ENCODE data around the gene TMEM218.

The TMEM218 gene

DNA sequence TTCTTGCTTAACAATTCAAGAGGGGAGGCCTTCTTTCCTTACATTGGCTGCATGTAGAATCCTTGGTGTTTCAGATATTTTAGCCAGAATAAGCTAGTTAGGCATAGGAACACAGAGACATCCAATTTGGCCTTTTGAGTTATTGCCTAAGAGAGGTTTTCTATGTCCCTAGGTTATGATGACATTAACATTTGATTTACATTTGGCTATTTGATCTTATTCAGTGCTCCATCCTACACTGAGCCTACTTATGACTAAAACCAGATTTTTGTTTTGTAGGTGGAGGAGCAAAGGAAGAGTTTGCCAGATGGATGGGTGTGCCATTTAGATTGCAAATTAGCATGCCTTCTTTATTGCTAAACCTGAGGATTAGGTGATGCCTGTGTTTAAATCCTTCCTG lies 59.4 kb downstream of the TMEM218 start:
- no peak for DNase-seq

DNA sequence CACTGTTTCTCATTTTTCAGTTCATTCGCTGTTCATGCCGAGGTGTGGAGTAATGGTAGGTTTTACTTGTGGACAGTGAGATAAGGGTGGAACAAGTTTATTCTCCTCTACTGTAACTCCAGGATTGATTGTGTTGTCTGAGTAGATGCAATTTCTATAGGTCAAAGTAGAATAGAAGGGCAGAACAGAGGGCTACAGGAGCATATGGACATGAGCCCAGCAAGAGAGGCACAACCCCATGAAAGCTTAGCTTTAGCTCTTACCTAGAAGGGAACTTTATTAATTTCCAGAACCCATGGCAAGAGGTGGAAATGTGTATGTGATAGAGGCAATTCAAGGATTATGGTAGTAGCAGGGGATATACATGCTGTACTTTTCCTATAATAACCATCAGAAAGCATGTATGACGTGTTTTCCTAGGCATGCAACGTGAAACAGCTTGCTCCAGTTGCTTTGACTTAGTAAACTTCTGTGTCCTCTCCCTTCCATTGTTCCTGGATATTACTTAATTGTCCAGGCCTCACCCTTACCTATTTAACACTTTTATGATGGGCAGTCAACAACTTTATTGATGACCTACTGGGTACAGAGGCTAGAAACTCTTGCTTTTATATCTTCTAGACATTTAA lies 62.1 kb downstream of the TMEM218 start:
- DNase-seq = no peak

All from activated CD4-positive, alpha-beta T cell treated with anti-CD3 and anti-CD28 coated beads, Interleukin-2, amount 50 U/mL, for 4 hours (primary cell).